ENCODE results near the gene ATP1A3.

ATP1A3 gene

DNA sequence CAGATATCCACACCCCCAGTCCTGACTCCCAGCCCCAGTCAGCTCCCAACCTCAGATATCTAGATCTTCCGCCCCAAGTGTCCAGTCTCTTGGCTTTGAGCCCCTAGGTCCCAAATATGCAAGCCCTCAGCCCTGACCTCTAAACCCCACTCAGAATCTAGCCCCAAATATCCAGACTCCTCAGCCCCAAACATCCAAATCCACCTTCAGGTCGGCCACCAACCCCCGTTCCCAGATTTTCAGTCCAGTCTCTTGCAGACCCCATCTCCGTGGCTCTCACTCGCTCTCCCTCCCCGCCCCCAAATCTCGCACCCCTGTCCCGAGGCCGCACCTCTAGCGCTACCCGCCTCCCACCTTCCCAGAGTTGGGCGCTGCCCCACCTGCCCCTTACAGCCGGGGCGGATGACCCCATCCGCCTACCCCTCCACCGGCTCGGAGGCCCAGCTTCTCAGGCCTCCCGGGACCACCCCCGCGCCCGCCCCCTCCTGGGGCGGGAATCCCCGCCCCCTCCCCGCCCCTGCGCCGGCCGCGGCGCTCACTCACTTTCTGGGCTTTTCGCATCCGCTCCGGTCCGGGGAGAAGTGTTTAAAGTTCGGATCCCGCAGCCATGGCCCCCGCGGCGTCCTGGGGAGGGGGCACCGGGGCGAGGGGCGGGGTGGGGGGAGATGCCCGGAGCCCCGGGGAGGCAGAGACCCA lies 66.4 kb downstream of the ATP1A3 start:
- DNase-seq, result no peak

DNA sequence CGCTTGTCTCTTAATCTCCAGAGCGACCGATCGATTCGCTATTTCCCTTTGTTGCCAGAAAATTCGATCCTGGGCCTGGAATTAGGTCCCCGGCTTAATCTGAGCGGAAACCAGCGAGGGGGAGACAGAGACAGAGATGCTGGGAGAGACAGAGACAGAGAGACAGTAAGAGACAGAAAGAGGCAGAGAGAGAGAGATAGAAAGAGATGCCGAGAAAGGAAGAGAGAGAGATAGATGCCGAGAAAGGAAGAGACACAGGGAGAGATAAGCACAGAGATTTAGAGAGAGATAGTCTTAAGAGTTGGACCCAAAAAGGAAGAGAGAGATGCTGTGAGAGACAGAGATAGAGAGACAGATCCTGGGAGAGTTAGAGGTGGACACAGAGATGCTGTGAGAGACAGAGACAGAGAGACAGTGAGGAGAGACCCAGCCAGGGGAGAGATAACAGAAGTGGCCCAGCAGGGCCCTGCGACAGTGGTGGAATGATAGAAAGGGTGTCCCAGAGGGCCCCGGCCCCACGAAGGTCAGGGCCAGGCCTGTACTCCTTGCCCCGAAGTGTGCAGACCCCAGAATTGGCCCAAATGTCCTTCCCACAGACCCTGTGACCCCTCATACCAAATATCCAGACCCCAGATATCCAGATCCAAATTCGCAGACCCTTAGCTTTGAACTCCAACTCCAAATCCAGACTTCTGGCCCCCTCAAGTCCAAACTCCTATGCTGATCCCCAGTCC lies 67.1 kb downstream of the ATP1A3 start:
- no peak for DNase-seq

DNA sequence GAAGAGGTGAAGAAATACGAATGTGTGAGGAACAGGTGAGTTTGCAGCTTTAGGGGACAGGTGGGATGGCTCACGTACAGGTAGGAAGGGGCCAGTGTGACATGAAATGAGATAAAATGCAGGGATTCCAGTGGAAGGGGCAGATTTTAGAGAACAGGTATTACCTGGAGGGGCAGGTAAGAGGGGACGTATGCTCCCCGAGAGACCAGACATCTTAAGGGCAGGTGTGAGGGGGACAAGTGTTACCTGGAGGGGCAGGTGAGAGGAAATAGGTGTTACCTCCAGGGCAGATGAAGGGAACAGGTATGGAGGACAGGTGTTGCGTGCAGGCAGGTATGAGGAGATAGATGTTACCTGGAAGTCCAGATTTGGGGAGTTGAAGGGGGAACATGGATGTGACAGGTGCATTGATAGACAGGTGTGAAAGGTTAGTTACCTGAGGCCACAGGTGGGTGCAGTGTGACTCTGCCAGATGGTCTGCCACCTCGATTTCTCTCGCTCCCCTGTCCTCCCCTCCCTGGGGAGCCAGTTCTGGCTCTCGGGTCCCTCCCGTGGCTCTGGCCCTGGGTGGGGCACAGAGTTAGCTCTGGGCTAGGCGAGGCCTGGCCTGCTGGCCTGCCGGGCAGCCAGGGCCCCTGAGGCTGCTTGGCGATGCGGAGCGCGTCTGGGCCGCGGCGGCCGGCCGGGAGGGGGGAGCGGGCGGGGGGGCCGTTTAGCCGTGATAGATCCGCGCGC lies 67.8 kb downstream of the ATP1A3 start:
- no peak for DNase-seq

DNA sequence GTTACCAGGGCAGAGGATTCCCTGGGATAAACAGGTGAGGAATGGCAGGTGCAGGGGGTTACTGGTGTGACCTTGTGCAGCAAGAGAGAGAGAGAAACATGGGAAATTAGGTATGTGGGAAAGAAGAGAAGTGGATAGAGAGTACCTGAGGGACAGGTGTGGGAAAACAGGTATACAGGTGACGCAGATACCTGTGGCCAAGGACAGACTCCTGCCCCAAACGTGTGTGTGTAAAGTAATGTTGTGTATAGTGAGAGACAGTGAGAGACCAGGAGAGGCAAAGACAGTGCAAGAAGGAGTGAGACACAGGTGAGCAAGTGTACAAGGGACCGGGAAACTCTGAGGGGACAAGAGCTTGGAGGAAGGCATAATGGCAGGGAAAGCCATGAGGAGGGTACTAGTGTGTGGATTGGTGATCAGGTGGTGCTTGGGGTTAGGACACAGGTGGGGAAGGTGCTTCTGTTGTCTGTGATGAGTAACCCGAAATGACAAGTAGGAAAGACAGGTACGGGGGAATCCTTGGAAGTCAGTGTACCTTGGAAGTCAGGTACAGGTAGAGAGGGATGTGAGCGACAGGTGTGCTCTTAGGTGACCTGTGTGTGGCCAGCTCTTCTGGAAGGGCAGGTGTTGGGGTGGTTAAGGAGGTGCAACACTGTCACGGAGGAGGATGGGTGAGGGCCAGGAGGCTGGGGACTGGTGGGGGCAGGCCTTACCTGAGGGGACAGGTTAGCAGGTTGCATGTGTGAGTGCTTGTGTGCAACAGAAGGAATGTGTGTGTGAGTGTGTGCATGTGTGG lies 68.6 kb downstream of the ATP1A3 start:
- no peak for DNase-seq

DNA sequence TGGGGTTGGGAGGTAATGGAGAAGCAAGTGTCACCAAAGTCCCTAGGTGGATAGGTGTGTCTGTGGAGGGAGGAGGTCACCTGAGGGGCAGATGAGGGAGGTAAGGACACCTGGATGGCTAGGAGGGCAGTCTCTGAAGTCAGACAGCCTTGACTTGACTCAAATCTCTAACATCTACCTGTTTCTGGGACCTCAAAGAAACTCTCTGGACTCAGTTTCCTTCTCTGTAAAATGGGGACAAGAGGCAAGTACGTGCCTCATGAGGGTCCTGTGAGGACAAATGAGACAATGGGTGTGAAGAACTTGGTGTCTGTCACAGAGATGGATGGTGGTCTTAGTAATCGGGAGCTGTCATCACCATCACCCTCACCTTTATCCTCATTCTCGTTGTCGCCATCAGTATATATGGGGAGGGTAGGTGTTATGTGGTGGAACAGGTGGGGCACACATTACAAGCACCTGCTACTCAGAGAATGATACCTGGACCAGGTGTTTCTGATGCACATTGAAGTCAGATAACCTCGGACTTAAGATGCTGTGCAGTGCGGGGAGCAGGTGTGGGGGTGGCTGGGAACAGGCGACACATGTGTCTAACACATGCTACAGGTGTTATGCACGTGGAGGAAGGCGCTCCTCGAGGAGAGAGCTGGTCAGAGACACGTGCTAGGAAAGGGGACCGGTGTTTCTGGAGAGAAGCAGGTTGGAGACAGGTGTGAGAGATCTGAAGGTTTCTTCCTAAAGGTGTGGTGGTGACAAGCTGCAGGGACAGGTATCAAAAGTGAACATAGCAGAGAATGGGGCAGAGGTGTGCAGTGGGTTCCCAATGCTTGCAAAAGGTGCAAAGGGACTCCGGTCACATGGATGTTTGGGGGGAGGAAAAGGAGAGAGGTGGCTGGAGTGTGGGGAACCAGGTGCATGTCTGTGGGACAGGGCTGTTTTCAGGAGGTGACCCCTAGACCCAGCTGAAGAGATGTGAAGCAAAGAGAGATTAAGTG lies 69.6 kb downstream of the ATP1A3 start:
- DNase-seq, result no peak

DNA sequence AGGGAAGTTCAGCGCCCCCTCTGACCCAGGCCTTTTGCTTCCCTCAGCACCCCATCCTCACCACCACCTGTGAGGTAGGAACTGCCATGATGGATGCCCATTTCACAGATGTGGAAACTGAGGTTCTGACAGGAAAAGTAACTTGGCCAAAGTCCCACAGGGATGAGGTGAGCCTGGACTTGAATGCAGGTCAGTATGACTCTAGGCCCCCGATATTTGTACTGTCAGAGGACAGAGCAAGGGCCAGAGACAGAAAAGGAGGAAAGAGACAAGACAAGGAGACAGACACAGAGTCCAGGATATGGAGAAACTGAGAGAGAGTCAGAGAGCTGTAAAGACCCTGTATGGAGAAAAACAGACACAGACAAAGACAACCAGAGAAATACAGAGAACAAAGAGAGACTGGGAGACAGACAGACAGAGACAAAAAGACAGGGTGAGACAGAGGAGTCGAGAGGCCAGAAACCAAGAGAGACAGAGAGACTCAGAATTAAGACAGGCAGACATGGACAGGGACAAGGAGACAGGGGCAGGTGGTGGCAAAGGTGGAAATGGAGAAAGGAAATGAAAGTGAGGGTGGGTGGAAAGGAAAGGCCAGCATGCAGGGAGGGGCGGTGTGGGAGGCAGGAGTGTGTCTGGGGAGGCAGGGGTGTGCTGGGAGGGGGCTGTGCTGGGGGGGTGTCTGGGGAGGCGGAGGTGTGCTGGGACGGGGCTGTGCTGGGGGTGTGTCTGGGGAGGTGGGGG lies 70.8 kb downstream of the ATP1A3 start:
- no peak for DNase-seq

DNA sequence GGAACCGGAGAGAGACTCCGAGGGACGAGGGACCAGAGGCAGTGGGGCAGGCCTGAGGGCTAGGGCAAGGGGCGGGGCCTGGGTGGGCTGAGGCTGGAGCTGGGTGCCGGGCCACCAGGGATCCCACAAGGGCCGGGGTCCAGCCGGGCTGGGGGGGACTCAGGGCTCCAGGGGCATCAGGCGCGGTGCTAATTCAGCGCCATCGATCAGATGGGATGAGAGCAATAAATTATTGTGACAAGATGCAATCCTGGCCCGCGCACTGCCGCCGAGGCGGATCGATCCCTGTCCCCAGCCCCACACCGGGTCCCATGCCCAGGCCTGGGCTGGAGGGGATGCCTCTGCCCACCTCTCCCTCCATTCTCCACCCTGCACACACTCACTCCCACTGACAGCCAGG lies 71.4 kb downstream of the ATP1A3 start:
- DNase-seq, result no peak

DNA sequence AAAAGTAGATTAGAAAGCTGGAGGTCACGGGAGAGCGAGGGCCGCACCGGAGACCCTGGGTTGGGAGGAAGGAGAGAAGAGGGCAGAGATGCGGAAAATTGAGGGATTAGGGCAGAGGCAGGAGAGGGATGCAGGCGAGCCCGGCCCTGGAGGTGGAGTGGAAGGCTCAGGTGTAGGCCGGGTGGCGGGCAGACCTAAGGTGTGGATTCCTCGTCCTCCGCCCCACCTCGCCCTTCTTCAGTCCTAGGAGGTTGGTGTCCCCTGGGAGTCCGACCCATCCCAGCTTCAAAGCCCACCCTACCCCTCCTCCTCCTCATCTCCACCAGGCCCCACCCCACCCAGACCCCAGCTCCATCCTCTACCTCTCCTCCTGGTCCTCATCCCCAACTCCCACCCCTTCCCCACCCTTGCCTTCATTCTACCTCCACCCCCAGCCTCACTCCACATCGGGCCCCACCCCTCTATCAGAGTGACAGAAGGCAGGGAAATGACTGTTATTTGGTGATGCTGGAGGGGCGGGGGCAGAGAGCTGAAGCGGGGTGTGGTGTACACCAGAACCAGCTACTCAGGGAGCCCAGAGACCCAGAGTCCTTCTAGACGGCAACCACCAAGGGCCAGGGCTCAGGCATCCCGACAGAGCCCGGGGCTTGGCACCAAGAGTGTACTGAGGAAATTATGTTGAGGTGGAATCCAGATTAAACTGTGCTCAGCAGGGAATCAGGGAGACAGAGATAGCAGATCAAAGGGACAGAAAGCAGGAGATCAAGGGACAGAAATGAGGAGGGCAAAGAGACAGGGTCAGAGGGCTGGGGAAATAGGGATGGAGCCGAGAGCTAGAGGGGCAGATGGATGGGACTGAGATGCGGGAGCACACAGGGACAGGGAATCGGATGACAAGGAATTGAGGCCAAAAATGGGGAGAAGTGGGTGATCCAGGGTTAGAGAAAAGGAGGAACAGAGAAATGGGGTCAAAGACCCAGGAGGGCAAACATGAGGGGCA lies 72.2 kb downstream of the ATP1A3 start:
- DNase-seq, result no peak

DNA sequence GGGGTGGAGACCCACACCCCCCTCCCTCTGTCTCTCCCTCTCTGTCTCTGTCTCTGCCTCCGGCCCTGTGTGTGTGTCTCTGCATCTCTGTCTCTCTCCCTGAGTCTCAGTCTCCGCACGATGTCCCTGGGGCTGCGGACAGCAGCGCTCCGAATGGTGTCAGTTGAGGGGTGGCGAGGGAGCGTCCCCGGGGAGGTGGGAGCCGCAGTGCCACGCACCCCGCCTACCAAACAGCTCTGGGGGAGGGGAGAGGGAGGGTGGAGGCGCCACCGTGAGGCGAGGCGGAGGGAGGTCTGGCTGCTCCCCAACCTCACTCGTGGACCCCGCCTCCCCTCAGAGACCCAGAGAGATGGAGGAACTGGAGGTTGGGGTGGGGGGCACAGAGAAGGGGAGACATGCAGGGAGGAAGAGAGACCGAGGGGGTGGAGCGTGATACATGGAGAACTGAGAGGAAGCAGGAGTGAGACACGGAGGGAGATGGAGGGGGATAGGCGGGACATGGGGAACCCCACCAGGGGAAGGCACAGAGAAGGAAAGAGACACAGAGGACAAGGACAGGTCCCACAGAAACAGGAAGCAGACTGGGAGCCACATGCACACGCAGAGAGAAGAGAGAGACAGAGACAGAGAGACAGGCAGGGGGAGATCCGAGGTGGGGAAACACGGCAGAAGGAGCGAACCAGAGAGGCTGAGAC lies 73.0 kb downstream of the ATP1A3 start:
- DNase-seq, result no peak

DNA sequence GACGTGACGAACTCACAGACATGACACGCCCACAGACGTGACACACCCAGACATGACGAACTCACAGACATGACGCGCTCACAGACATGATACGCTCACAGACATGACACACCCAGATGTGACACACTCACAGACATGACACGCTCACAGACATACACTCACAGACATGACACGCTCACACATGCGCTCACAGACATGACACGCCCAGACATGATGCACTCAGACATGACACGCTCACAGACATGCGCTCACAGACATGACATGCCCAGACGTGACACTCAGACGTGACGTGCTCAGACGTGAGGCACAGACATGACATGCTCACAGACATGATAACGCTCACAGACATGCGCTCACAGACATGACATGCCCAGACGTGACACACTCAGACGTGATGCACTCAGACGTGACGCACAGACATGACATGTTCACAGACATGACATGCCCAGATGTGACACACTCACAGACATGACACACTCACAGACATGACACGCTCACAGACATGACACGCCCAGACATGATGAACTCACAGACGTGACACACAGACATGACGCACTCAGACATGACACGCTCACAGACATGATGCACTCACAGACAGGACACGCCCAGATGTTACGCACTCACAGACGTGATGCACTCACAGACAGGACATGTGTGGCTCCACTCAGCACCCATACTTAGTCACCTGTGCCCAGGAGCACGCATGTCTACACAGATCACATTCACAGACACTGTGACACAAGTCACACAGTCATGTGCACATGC lies 73.9 kb downstream of the ATP1A3 start:
- DNase-seq, result no peak

DNA sequence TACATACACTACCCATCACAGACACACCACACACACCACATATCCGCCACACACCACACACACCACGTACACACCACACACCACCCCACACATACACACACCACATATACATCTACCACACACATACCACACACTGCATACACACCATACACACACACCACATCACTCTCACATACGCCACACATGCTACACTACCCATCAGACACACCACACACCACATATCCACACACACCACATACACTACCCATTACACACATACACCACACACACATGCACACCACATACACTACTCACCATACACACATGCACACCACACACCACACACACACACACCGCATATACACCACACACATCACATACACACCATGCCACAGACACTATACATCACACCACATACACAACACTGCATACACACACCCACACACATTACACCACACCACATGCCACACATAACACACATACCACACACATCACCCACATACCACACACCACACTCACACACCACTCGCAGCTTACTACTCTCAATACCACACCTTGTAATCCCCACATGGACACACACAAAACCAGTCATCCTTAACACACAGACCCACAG lies 75.3 kb downstream of the ATP1A3 start:
- no peak for DNase-seq

DNA sequence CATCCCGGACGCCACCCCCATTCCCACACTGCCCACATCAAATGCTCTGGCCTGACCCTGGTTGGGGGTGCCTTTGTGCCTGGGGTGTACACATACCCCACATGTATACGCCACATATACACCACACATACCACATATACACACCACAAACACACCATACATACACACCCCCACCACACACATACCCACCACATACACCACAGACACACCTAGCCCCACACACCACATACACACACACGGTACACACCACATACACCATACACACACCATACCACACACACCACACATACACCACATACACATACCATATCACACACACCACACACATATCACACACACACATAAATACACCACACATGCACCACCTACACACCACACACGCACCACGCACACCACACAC lies 75.9 kb downstream of the ATP1A3 start:
- DNase-seq, result no peak

DNA sequence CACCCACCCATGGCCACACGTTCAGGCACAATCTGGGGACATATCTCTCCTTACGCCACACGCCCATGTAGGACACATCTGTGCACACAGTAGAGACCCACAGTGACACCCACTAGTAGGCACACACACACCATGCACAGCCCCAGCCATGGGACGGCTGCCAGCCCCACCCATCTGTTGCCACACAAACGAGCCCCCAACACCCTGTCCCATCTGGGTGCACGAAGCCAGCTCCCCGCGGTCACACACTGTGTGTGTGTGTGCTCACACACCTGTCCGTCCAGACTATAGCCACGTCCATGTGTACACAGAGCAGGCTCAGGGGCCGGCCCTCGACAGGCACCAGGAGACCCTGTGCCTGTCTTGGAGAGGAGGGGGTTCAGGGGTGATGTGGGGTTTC lies 76.4 kb downstream of the ATP1A3 start:
- no peak for DNase-seq
